Measurements from ENCODE around the gene IQGAP2. TPM values are rescaled to one million over a fixed set of nuclear protein-coding genes. Genes with fewer than 3 reads are reported as not detected.

IQGAP2 gene
- total RNA-seq, 2 donors from 2014 or later, result 15.3 to 17.6 TPM

GRCh38 chr5:76742583-76742982, 339.5 kb downstream of the IQGAP2 start:
- DNase-seq (ENCODE audit: low spot score) (no peak), ATAC-seq (ENCODE audit: insufficient number of reproducible peaks, low FRiP score, low read depth) (no peak)
- no peaks in the 10 kb centered on the region for H3K9me3 ChIP-seq
- no peak overlapping the region for H3K27ac ChIP-seq
- no peaks in the 10 kb centered on the region for H3K27me3 ChIP-seq (replicated peaks; ENCODE audit: insufficient read depth)
- H3K4me3 ChIP-seq, result no peak overlapping the region
- no peaks in the 10 kb centered on the region for H3K36me3 ChIP-seq
- H3K4me1 ChIP-seq (ENCODE audit: control insufficient read depth in 1 of 2, low read depth in 2 of 2), result no peaks in the 10 kb centered on the region
- TF ChIP-seq CTCF (IDR thresholded peaks at IDR 0.05), result no peak

GRCh38 chr5:76744632-76745031, 341.5 kb downstream of the IQGAP2 start:
- H3K4me3 ChIP-seq, result no peak overlapping the region
- DNase-seq (ENCODE audit: low spot score) (no peak), ATAC-seq (ENCODE audit: insufficient number of reproducible peaks, low FRiP score, low read depth) (no peak)
- no peaks in the 10 kb centered on the region for H3K9me3 ChIP-seq
- no peak for TF ChIP-seq CTCF (IDR thresholded peaks at IDR 0.05)
- no peaks in the 10 kb centered on the region for H3K36me3 ChIP-seq
- H3K27ac ChIP-seq, result no peak overlapping the region
- no peaks in the 10 kb centered on the region for H3K4me1 ChIP-seq (ENCODE audit: control insufficient read depth in 1 of 2, low read depth in 2 of 2)
- no peaks in the 10 kb centered on the region for H3K27me3 ChIP-seq (replicated peaks; ENCODE audit: insufficient read depth)

GRCh38 chr5:76745670-76746069, 342.6 kb downstream of the IQGAP2 start:
- Histone ChIP-seq H3K4me3 (no peak overlapping the region), H3K4me1 (ENCODE audit: control insufficient read depth in 1 of 2, low read depth in 2 of 2) (no peaks in the 10 kb centered on the region), H3K9me3 (no peaks in the 10 kb centered on the region), H3K27ac (no peak overlapping the region), H3K36me3 (no peaks in the 10 kb centered on the region), H3K27me3 (replicated peaks; ENCODE audit: insufficient read depth) (no peaks in the 10 kb centered on the region)
- DNase-seq (ENCODE audit: low spot score) (no peak), ATAC-seq (ENCODE audit: insufficient number of reproducible peaks, low FRiP score, low read depth) (no peak)
- no peak for TF ChIP-seq CTCF (IDR thresholded peaks at IDR 0.05)

- H3K9me3 ChIP-seq, result no peaks in the 10 kb centered on the region
- H3K27me3 ChIP-seq (replicated peaks; ENCODE audit: insufficient read depth), result no peaks in the 10 kb centered on the region
- H3K4me3 ChIP-seq, result no peak overlapping the region
- ATAC-seq (ENCODE audit: insufficient number of reproducible peaks, low FRiP score, low read depth) (no peak), DNase-seq (ENCODE audit: low spot score) (no peak)
- TF ChIP-seq CTCF (IDR thresholded peaks at IDR 0.05), result no peak
- no peaks in the 10 kb centered on the region for H3K36me3 ChIP-seq
- H3K27ac ChIP-seq, result no peak overlapping the region
- H3K4me1 ChIP-seq (ENCODE audit: control insufficient read depth in 1 of 2, low read depth in 2 of 2), result no peaks in the 10 kb centered on the region
Observed at GRCh38 chr5:76746677-76747076, 343.6 kb downstream of the IQGAP2 start.

- H3K27me3 ChIP-seq (replicated peaks; ENCODE audit: insufficient read depth), result no peaks in the 10 kb centered on the region
- no peaks in the 10 kb centered on the region for H3K9me3 ChIP-seq
- ATAC-seq (ENCODE audit: insufficient number of reproducible peaks, low FRiP score, low read depth), result no peak
- TF ChIP-seq CTCF (IDR thresholded peaks at IDR 0.05), result no peak
- H3K27ac ChIP-seq, result no peak overlapping the region
- no peak overlapping the region for H3K4me3 ChIP-seq
- no peaks in the 10 kb centered on the region for H3K36me3 ChIP-seq
- no peak for DNase-seq (ENCODE audit: low spot score)
- H3K4me1 ChIP-seq (ENCODE audit: control insufficient read depth in 1 of 2, low read depth in 2 of 2), result no peaks in the 10 kb centered on the region
Observed at GRCh38 chr5:76747706-76748105, 344.6 kb downstream of the IQGAP2 start.
